GM18868 (cell line): ENCODE data around the gene MPRIP.
A peak's percentile ranks its signal among the peaks of the same experiment; 100 is the strongest.
"Not testable (repeated sequence)": the region's sequence is repeated elsewhere in the genome, so short reads cannot be mapped to it uniquely, and the experiment has no call there.

Source experiments
- ATAC-seq: cut with Tn5 transposase; IDR thresholded peaks from one replicate; pipeline ENCODE4 v1.9.1; 2021; ENCODE audit warnings: mild to moderate bottlenecking, moderate library complexity; ENCODE audit not compliant: unreplicated experiment

The MPRIP gene

GRCh38 chr17:17042384-17042736, at the start of gene MPRIP:
TSS of gene MPRIP (plus strand) at chr17:17042457. CDS start at chr17:17042849, 392 bp downstream.
- peak; percentile 6 for ATAC-seq

DNA sequence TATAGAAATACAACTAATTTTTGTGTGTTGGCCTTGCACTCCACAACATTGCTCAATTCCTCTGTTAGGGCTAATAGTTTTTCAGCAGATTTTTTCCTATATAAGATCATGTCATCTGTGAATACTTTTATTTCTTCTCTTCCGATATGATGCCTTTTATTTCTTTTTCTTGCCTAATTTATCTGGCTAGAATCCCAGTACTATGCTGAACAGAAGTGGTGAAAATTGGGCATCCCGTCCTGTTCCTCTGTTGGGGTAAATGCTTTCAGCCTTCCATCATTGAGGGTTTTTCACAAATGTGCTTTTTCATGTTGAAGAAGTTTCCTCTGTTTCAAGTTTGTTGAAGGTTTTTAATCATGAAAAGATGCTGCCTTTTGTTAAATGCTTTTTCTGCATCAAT, 47.6 kb upstream of the MPRIP start:
- ATAC-seq = no peak

DNA sequence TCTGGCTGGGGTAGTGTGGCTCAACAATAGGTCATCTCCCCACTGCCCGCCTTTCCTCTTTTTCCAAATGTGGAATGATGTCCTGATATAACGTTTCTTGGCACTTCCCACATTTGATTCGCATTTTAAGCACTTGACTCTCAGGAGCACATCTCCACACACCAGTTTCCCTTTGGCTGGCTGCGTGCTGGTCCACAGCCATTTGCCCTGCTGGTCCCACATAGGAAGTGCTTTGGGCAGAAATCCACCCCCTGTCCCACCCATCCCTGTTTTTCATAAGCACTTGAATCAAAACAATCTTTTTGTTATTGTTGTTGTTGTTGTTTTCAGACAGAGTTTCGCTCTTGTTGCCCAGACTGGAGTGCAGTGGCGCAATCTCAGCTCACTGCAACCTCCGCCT, 46.3 kb upstream of the MPRIP start:
- no peak for ATAC-seq

DNA sequence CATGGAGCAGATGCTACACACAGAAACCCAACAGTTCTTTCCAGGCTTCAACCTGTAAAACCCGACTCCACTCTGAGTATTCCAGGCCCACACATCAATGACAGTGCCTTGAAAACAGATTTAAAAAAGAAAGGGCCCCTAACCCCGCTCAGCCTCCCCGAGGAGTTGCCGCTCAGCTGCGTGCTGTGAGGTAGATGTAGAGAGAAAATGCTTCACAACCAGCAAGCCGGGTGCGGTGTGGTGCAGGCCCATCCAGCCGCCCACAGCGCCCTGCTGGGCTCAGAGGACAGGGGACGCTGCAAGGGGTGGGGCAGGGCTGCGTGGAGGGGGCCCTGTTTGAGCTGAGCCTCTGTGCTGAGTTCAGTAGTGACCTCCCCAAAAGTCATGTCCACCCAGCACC, 45.5 kb upstream of the MPRIP start:
- not testable (repeated sequence) for ATAC-seq

GRCh38 chr17:16997514-16998429, 44.5 kb upstream of the MPRIP start:
- peak; percentile 60 for ATAC-seq

DNA sequence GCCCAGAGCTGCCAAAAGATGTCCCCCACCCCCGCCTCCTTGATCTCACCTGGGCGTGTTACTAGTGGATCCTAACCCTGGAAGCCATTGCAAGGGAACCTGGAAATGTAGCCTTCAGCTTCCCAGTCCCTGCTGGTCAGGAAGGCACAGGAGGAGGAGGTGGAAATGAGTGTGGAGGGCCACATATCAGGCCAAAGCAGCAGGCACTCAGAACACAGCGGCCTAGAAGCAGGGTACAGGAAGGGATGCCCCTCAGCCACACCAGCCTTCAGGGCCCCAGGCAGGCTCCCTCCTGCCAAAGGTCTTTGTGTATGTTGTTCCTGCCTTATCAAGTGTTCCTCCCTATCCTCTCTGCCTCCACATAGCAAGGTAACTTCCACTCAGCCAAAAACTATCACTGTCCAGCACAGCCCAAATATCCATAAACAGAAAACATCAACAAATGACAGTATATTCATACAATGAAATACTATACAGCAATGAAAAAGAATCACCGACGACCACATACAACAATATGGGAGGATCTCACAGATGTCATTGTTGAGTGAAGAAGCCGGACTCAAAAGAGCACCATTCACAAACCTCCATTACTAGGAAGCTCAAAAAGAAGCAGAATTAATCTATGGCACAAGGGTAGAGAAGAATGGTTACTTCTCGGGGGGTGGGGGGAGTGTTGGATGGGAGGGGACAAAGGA, 42.2 kb upstream of the MPRIP start:
- no peak for ATAC-seq

DNA sequence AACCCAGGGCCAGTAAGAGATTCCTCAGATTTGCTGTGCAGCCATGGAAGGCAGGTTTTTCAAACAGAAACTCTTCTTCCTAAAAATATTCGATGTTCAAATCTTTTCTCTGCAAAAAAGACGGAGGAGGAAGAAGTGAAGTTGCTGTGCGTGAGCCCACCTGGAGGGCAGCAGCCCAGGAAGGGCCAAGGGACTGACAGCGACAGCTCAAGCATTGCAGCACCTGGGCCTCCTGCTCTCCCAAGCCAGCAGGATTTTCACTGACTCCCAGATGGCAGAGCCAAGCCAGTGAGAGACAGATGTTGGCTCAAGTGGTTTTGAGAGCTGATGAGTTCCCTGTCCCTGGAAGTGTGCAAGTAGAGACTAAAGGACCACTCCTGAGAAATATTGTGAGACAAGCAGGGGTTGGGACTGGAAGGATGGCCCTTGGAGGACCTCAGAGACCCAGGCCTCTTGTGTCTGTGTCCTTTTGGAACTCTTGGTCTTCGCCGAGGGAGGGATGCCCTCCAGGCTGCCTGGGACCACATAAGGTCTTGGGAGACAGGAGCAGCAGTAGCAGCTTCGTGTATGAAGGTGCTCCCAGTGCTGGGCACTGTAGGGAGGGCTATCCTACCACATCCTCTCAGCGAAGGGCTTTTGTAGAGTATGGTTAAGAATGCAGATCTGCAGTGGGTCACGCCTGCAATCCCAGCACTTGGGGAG, 41.0 kb upstream of the MPRIP start:
- ATAC-seq = no peak

- ATAC-seq = peak; percentile 61
These were observed 40.3 kb upstream of the MPRIP start for GRCh38 chr17:17001874-17002520.

DNA sequence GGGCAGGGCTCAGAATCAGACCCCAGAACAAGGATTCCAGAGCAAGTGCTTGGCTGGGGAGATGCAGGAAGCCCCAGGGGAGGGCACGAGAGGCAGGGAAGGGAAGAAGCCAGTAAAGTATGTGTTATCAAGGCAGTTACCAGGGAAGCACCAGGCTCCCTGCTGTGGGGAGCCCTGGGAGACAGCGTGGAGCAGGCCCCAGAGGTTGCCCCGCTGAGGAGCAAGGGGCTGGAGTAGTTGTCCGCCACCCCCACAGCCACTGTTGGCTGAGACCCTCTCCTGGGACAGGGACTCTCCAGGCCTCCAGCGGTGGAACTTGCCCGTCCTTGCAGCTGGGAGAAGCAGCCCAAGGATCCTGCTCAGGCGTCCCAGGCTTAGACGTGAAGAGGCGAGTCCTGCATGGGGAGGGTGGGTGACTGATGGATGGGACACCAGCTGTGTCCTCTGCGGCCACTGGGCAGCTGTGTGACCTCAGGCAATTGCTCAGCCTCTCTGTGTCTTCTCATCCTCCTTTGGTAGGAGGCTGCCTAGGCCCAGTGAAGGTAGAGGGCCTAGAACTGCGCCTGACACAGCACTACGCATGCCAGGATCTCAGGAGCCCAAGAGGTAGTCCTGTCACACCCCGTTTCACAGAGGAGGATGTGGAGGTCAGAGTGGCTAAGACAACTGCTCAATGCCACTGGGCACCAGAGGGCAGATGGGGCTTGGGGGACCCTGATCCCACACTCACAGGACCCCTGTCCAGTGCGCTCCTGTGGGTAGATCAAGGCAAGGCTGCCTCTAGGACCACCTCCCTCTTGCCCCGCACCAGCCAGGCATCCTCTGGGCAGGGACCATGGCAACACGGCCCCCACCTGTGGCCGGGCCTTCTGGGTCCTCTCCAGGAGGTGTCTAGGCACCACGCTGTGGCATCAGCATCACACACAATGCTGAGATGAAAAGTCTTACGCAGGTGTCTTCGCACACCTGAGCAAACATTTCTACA, 39.2 kb upstream of the MPRIP start:
- ATAC-seq = not testable (repeated sequence)

DNA sequence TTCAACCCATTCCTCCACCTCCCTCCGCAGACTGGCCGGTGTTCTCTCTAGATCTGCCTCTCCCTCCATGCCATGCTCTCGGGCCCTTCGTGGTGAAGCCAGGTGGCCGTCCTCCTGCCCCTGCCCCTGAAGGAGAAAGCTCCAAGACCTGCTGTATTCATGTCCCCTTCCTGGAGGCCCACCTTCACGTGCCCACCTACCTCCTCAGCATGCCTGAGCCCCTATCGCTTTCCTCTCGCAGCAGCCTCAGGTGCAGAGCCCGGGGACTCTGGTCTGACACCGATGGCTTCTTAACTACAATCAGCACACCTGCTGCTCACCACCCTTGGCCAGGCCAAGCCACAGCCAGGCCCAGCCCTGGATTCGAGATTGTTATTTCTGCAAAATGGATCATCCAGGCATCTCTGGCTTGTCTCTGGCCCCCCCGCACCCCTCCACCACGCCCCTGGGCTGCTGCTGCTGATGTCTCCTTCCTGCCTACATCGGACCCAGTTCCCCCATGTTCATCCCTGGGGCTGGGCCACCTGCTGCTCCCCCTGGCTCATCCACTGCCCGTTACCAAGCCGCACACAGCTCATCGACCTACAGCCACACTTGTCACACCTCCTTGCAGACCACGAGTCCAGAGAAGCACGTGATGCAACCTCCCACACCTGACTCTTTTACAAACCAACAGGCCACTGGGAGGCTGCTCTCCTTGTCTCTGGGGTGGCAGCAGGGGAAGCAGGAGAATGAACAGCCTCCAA, 37.8 kb upstream of the MPRIP start:
- no peak for ATAC-seq

DNA sequence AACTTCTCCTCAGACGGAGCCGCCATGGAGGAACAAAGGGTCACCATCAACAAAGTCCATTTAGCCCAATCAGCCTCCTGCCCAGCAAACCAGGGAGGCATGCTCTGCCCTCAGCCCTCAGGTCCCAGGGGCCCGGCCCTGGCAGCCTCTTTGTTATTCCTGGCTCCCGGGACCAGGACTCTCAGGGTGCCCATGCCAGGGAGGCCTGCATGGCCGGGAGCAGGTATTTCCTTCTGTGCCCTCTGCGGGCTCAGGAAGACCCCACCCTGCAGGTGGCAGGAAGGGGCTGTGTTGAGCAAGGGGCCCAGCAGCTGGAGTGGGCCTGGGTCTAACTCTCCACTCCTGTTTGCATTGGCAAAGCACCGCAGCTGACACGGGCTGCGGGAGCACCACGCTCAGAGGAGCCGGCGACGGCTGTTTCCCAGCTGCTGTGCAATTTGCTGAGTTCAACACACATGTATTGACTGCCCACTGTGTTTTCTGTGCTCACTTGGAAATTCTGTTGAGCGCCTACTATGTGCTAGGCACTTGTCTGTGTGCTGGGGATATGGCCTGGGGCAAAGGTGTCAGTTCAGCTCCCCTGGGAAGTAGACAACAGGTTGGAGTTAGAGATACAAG, 37.2 kb upstream of the MPRIP start:
- ATAC-seq = not testable (repeated sequence)

DNA sequence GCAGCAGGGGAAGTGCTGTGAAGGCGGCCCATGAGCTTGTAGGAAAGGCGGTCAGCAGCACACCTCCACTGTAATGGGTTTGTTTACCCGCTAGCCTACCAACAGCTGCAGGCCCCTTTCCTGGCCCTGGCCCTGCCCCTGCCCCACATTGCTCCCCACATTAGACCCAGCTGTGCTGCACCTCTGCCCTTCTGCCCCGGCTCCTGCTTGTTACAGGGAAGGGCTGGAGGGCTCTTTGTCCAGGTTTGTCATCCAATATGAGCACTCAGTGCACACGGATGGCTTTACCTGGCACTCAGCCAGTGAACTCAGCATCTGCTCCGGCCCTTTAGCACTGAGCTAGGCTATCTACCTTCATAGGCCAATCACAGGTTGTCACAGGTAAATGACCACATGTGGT, 34.4 kb upstream of the MPRIP start:
- not testable (repeated sequence) for ATAC-seq

DNA sequence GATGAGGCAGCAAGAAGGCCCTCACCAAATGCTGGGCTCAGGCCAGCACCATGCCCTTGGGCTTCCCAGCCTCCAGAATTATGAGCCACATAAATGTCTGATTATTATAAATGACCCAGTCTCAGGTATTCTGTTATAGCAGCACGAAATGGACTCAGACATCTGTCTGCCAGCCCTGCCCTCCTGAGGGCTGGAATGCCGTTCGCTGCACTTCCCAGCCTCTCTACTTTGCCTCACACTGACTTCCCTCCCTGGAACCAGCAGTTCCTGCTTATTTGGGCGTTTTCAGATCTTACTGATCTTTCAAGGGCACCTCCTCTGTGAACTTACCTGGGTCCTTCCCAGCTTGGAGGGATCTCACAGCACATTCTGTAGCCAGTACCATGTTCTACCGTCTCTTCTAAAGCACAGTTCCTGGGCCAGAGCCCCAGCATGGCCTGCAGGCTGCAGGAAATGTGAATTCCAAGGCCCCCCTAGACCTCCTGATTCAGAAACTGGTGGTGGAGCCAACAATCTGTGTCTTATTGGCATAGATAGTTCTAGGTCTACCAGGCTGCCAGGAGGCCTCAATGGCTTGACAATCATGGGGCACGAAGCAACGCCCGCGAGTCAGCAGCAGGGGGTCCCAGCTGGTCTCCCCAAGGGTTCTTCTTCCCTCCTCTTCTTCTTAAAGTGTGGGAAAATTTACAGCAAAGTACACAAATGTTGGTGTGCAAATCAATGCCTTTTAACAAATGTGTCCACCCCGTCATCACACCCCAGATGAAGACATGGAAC, 33.4 kb upstream of the MPRIP start:
- ATAC-seq = not testable (repeated sequence)

DNA sequence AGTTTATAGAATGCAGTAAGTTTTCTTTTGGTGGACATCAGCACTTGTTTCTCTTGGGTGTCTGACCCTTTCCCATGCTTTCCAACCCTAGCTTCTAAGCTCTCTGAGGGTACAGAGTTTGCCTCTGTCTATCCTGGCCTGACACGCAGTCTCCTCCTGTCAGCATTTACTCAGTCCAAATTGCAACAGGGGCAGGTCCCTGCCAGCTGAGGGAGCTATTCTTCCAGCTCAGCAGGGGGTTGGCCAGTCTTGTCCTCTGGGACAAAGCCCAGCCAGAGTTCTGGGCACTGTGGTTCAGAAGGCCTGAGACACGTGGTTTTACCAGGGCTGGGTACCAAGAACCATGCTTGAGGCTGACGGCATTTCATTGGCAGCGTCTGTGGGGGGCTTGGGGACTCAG, 32.3 kb upstream of the MPRIP start:
- not testable (repeated sequence) for ATAC-seq

GRCh38 chr17:17010545-17011034, 31.7 kb upstream of the MPRIP start:
- ATAC-seq = not testable (repeated sequence)

GRCh38 chr17:17011043-17011907, 31.0 kb upstream of the MPRIP start:
- ATAC-seq = not testable (repeated sequence)
